Neural cell (in vitro differentiated cells): ENCODE measurements around the gene SEPTIN8. TPM values are rescaled to one million over a fixed set of nuclear protein-coding genes. Genes with fewer than 3 reads are reported as not detected.

Experiments used
- H2AFZ ChIP-seq: fragments of 200-600, 300-800 bp; sonication (generic), shearing (Covaris generic); 2 replicates; pipeline ENCODE4 v1.6.0; 2014; ENCODE audit warnings: low read depth, mild to moderate bottlenecking, antibody characterized with exemption, low read length, moderate library complexity
- H3F3A ChIP-seq: fragments of 200-600 bp; shearing (Covaris generic); 2 replicates; pipeline ENCODE4 v1.6.1; 2016; ENCODE audit warnings: mild to moderate bottlenecking, moderate library complexity, mixed read lengths, antibody characterized with exemption, low read length; ENCODE audit not compliant: insufficient read depth, poor library complexity, severe bottlenecking
- H3K27ac ChIP-seq: fragments of 200-600, 300-800 bp; sonication (generic), shearing (Covaris generic); 2 replicates; pipeline ENCODE4 v1.5.1; 2014; ENCODE audit warnings: mild to moderate bottlenecking, low read length, moderate library complexity
- H3K27me3 ChIP-seq: fragments of 300-800, 200-600 bp; sonication (generic), shearing (Covaris generic); 2 replicates; pipeline ENCODE4 v1.6.0; 2014; ENCODE audit warnings: mild to moderate bottlenecking, low read depth, low read length, moderate library complexity; ENCODE audit not compliant: insufficient read depth
- H3K36me3 ChIP-seq: fragments of 300-800, 200-600 bp; sonication (generic), shearing (Covaris generic); 2 replicates; pipeline ENCODE4 v1.5.1; 2014; ENCODE audit warnings: mild to moderate bottlenecking, antibody characterized with exemption, low read length, moderate library complexity; ENCODE audit not compliant: insufficient read depth
- H3K4me2 ChIP-seq: fragments of 300-800, 200-600 bp; sonication (generic), shearing (Covaris generic); 2 replicates; pipeline ENCODE4 v1.6.0; 2014; ENCODE audit warnings: mild to moderate bottlenecking, low read length
- H3K4me3 ChIP-seq: fragments of 300-800, 200-600 bp; sonication (generic), shearing (Covaris generic); 2 replicates; pipeline ENCODE4 v1.5.1; 2014; ENCODE audit warnings: mild to moderate bottlenecking, low read length, moderate library complexity
- H3K79me2 ChIP-seq: fragments of 200-600 bp; shearing (Covaris generic); replicated peaks from 2 replicates; pipeline ENCODE4 v1.6.0; 2014; ENCODE audit warnings: mild to moderate bottlenecking, low read length, moderate library complexity; ENCODE audit not compliant: insufficient read depth
- H3K9ac ChIP-seq: fragments of 300-800, 200-600 bp; sonication (generic), shearing (Covaris generic); 2 replicates; pipeline ENCODE4 v1.6.1; 2016; ENCODE audit warnings: mild to moderate bottlenecking, low read length, mixed read lengths
- H3K9me2 ChIP-seq: fragments of 200-600 bp; shearing (Covaris generic); 2 replicates; pipeline ENCODE4 v1.6.1; 2016; ENCODE audit warnings: mild to moderate bottlenecking, low read length, mixed read lengths; ENCODE audit not compliant: insufficient read depth
- H3K9me3 ChIP-seq: fragments of 200-600, 300-800 bp; sonication (generic), shearing (Covaris generic); 2 replicates; pipeline ENCODE4 v1.6.1; 2016; ENCODE audit warnings: mild to moderate bottlenecking, mixed run types, low read length, moderate library complexity, mixed read lengths
- H4K20me1 ChIP-seq: fragments of 200-600 bp; shearing (Covaris generic); 2 replicates; pipeline ENCODE4 v1.6.1; 2016; ENCODE audit warnings: mild to moderate bottlenecking, mixed run types; ENCODE audit not compliant: insufficient read depth
- CTCF ChIP-seq: fragments of 450-650 bp; IDR thresholded peaks from 2 replicates; pipeline ENCODE4 v1.5.1; 2014; ENCODE audit warnings: antibody characterized with exemption, mild to moderate bottlenecking, moderate library complexity; ENCODE audit not compliant: poor library complexity, severe bottlenecking
- EP300 ChIP-seq: fragments of 450-650 bp; conservative IDR thresholded peaks from 2 replicates; pipeline ENCODE4 v1.6.1; 2014; ENCODE audit warnings: antibody characterized with exemption, mild to moderate bottlenecking, moderate library complexity; ENCODE audit not compliant: poor library complexity, severe bottlenecking
- EZH2 ChIP-seq: fragments of 200-600, 300-800 bp; shearing (Covaris generic), sonication (generic); IDR thresholded peaks from 2 replicates; pipeline ENCODE4 v1.6.1; 2014; ENCODE audit warnings: antibody characterized with exemption, low read length, borderline replicate concordance, mild to moderate bottlenecking; ENCODE audit not compliant: insufficient read depth, poor library complexity, severe bottlenecking
- MXI1 ChIP-seq: fragments of 450-650 bp; conservative IDR thresholded peaks from 2 replicates; pipeline ENCODE4 v1.6.1; 2014; ENCODE audit warnings: antibody characterized with exemption, mild to moderate bottlenecking; ENCODE audit not compliant: poor library complexity, severe bottlenecking
- POLR2AphosphoS5 ChIP-seq: IDR thresholded peaks from 2 replicates; pipeline ENCODE4 v1.6.1; 2012
- RAD21 ChIP-seq: fragments of 450-650 bp; conservative IDR thresholded peaks from 2 replicates; pipeline ENCODE4 v1.6.1; 2014; ENCODE audit warnings: antibody characterized with exemption, mild to moderate bottlenecking, moderate library complexity
- REST ChIP-seq: IDR thresholded peaks from 2 replicates; pipeline ENCODE4 v1.6.1; 2012; ENCODE audit warnings: borderline replicate concordance
- SMC3 ChIP-seq: fragments of 450-650 bp; conservative IDR thresholded peaks from 2 replicates; pipeline ENCODE4 v1.6.1; 2014; ENCODE audit warnings: antibody characterized with exemption, mild to moderate bottlenecking, moderate library complexity; ENCODE audit not compliant: poor library complexity
- TAF1 ChIP-seq: IDR thresholded peaks from 2 replicates; pipeline ENCODE4 v1.6.1; 2012; ENCODE audit warnings: low read depth
- polyA plus RNA-seq: library from polyadenylated mRNA; depleted of rRNA; stranded (reverse); fragments of >200 nt; gene quantifications from 2 replicates; pipeline ENCODE4 v1.2.3, GENCODE V29; 2014

The SEPTIN8 gene
- polyA plus RNA-seq, 1 donor from 2014 or later: 37.7 TPM

GRCh38 chr5:132785365-132785764 lies 8.3 kb upstream of the SEPTIN8 start:
- Histone ChIP-seq H3F3A (no peaks in the 10 kb centered on the region), H3K79me2 (no peaks in the 10 kb centered on the region), H3K27me3 (no peaks in the 10 kb centered on the region), H3K9me2 (no peaks in the 10 kb centered on the region), H3K4me2 (no peak overlapping the region), H3K36me3 (no peaks in the 10 kb centered on the region), H3K4me3 (no peak overlapping the region), H4K20me1 (no peaks in the 10 kb centered on the region), H3K9me3 (no peaks in the 10 kb centered on the region), H3K9ac (no peak overlapping the region), H3K27ac (no peak overlapping the region), H2AFZ (no peak overlapping the region)
- TF ChIP-seq REST (no peak), POLR2AphosphoS5 (no peak), TAF1 (no peak), CTCF (no peak), MXI1 (no peak), EP300 (no peak), RAD21 (no peak), EZH2 (no peak), SMC3 (no peak)

- Histone ChIP-seq H3K9me3 (no peaks in the 10 kb centered on the region), H3K27me3 (peaks cover 8% of the 10 kb centered on the region), H3K4me2 (no peak overlapping the region), H4K20me1 (no peaks in the 10 kb centered on the region), H3K9me2 (no peaks in the 10 kb centered on the region), H3K9ac (no peak overlapping the region), H3K27ac (no peak overlapping the region), H2AFZ (no peak overlapping the region), H3F3A (no peaks in the 10 kb centered on the region), H3K36me3 (no peaks in the 10 kb centered on the region), H3K4me3 (no peak overlapping the region), H3K79me2 (no peaks in the 10 kb centered on the region)
- TF ChIP-seq POLR2AphosphoS5: no peak
- no peak for TF ChIP-seq EZH2
- no peak for TF ChIP-seq MXI1
- TF ChIP-seq RAD21: no peak
- no peak for TF ChIP-seq EP300
- no peak for TF ChIP-seq CTCF
- TF ChIP-seq SMC3: no peak
- TF ChIP-seq TAF1: no peak
Observed at GRCh38 chr5:132782101-132782500, 5.1 kb upstream of the SEPTIN8 start.
